A549 (cell line): ENCODE data around the gene NOS3. TPM values are rescaled to one million over a fixed set of nuclear protein-coding genes. Genes with fewer than 3 reads are reported as not detected.

Experiments
- ATAC-seq, 2 experiments: fragments of 200-7000 bp in 1 of 2; fragments of >200 bp in 1 of 2; cut with Nextera tagmentation in 1 of 2; cut with Tn5 transposase in 1 of 2; 3 replicates each; pipeline versions ENCODE4 v1.8.0 to v1.9.1; 2018 to 2020; ENCODE audit warnings: mild to moderate bottlenecking in 1 of 2, moderate library complexity in 1 of 2
- CTCF ChIA-PET: fragments of 300-600 bp; sonication (Branson Sonifier 250); formaldehyde crosslinking; extraction: SDS; loops from one replicate; lab custom pipeline; 2021; ENCODE audit warnings: antibody characterized with exemption, inconsistent platforms; lab: Yijun Ruan, JAX
- POLR2A ChIA-PET: fragments of 350-600 bp; formaldehyde crosslinking; extraction: SDS; loops from one replicate; lab custom pipeline; 2021; ENCODE audit warnings: antibody characterized with exemption, inconsistent platforms; lab: Yijun Ruan, JAX
- DNase-seq, 2 experiments: peaks; one replicate each; pipeline versions ENCODE4 v3.0.0 to v3.0.0-alpha.2; 2011 to 2016; ENCODE audit warnings: low read depth in 1 of 2, low spot score in 1 of 2
- FAIRE-seq: peaks from 2 replicates; lab custom pipeline; 2011; peaks lifted over from hg19 to GRCh38; lab: Jason Lieb, UNC
- H3K27ac ChIP-seq, 2 experiments: fragments of >200 bp; sonication (Bioruptor Twin); formaldehyde crosslinking; 3 replicates each; pipeline ENCODE4 v1.5.1; 2016 to 2017
- H3K4me1 ChIP-seq: fragments of >200 bp; sonication (Bioruptor Twin); formaldehyde crosslinking; 3 replicates; pipeline ENCODE4 v1.6.1; 2016
- H3K4me2 ChIP-seq: fragments of >200 bp; sonication (Bioruptor Twin); formaldehyde crosslinking; 3 replicates; pipeline ENCODE4 v1.6.1; 2016
- H3K4me3 ChIP-seq: fragments of >200 bp; sonication (Bioruptor Twin); formaldehyde crosslinking; 3 replicates; pipeline ENCODE4 v1.5.1; 2016
- H3K9me3 ChIP-seq: fragments of >200 bp; sonication (Bioruptor Twin); formaldehyde crosslinking; 3 replicates; pipeline ENCODE4 v1.6.1; 2016
- BHLHE40 ChIP-seq: IDR thresholded peaks from 2 replicates; pipeline ENCODE4 v1.6.1; 2012; ENCODE audit warnings: low read depth, low read length, inconsistent platforms
- EHF ChIP-seq: fragments of 250-450 bp; sonication (Bioruptor Pico); IDR thresholded peaks from 2 replicates; pipeline ENCODE4 v1.5.0; 2020; ENCODE audit warnings: mild to moderate bottlenecking
- FOSB ChIP-seq: fragments of 250-450 bp; sonication (Bioruptor Pico); IDR thresholded peaks from 2 replicates; pipeline ENCODE4 v1.5.0; 2020; ENCODE audit warnings: mild to moderate bottlenecking, moderate library complexity
- GATA3 ChIP-seq: IDR thresholded peaks from 2 replicates; pipeline ENCODE4 v1.6.1; 2012; ENCODE audit warnings: borderline replicate concordance
- HOXA7 ChIP-seq: fragments of 250-450 bp; sonication (Bioruptor Pico); IDR thresholded peaks from 2 replicates; pipeline ENCODE4 v1.5.0; 2020; ENCODE audit warnings: mild to moderate bottlenecking, moderate library complexity
- JUNB ChIP-seq: fragments of >200 bp; sonication (Bioruptor Twin); formaldehyde crosslinking; IDR thresholded peaks from 2 replicates; pipeline ENCODE4 v1.6.1; 2016
- KDM5A ChIP-seq: fragments of 200-600 bp; sonication (generic); IDR thresholded peaks from 2 replicates; pipeline ENCODE4 v1.6.1; 2016; ENCODE audit warnings: antibody characterized with exemption, mild to moderate bottlenecking
- MAFK ChIP-seq: fragments of 450-650 bp; IDR thresholded peaks from 2 replicates; pipeline ENCODE4 v1.6.1; 2014; ENCODE audit not compliant: partially characterized antibody
- MYC ChIP-seq: IDR thresholded peaks from 2 replicates; pipeline ENCODE4 v1.6.1; 2012; ENCODE audit warnings: mild to moderate bottlenecking, inconsistent platforms, low read length, improper control_type of control experiment, borderline replicate concordance
- PHF8 ChIP-seq: fragments of 200-600 bp; sonication (generic); IDR thresholded peaks from 2 replicates; pipeline ENCODE4 v1.6.1; 2016; ENCODE audit warnings: low read depth, mild to moderate bottlenecking, antibody characterized with exemption, moderate library complexity, borderline replicate concordance
- POLR2AphosphoS2 ChIP-seq: conservative IDR thresholded peaks from 2 replicates; pipeline ENCODE4 v1.6.1; 2012; ENCODE audit warnings: low read length, improper control_type of control experiment, inconsistent platforms
- RARB ChIP-seq: fragments of 250-450 bp; sonication (Bioruptor Pico); IDR thresholded peaks from 2 replicates; pipeline ENCODE4 v1.8.0; 2021; ENCODE audit warnings: mild to moderate bottlenecking, moderate library complexity
- RCOR1 ChIP-seq: fragments of 150-350 bp; IDR thresholded peaks from 2 replicates; pipeline ENCODE4 v1.6.1; 2014; ENCODE audit warnings: antibody characterized with exemption, low read length, low read depth
- RFX5 ChIP-seq: fragments of 450-650 bp; IDR thresholded peaks from 2 replicates; pipeline ENCODE4 v1.7.1; 2014; ENCODE audit warnings: antibody characterized with exemption, mild to moderate bottlenecking, moderate library complexity
- SMC3 ChIP-seq: fragments of >200 bp; sonication (Bioruptor Twin); formaldehyde crosslinking; IDR thresholded peaks from 3 replicates; pipeline ENCODE4 v1.6.1; 2018; ENCODE audit warnings: inconsistent platforms
- SREBF2 ChIP-seq: fragments of 450-650 bp; IDR thresholded peaks from 2 replicates; pipeline ENCODE4 v1.6.1; 2014; ENCODE audit warnings: mild to moderate bottlenecking, moderate library complexity
- ZC3H11A ChIP-seq: fragments of 450-650 bp; IDR thresholded peaks from 2 replicates; pipeline ENCODE4 v1.6.1; 2014; ENCODE audit warnings: antibody characterized with exemption, mild to moderate bottlenecking
- WGBS: methylation state at CpG from one replicate; pipeline ENCODE4 v1.1.6; 2017; ENCODE audit errors: missing lambda C conversion rate; 5-methylcytosine and 5-hydroxymethylcytosine counted together
- polyA plus RNA-seq, 4 experiments: library from polyadenylated mRNA; depleted of rRNA in 3 of 4; stranded (reverse); fragments of >200 nt; fragmentation: RNase III in 1 of 4; extraction: RNeasy Plus Mini Kit Qiagen cat#74134 plus additional on column Dnase treatment in 1 of 4; gene quantifications; 2 replicates in 3 of 4; 3 replicates in 1 of 4; pipeline ENCODE4 v1.2.3, GENCODE V29; 2011 to 2017
- TF ChIP-seq, protein P1 (sequence below): IDR thresholded peaks from 2 replicates; pipeline ENCODE4 v1.6.1; 2012; ENCODE audit warnings: low read depth, borderline replicate concordance
- TF ChIP-seq, protein P2 (sequence below): IDR thresholded peaks from 2 replicates; pipeline ENCODE4 v1.6.1; 2012

The NOS3 gene
- polyA plus RNA-seq, 2 of the 4 experiments (the other 2 are of a cell fraction), result 0.52 to 0.71 TPM

DNA sequence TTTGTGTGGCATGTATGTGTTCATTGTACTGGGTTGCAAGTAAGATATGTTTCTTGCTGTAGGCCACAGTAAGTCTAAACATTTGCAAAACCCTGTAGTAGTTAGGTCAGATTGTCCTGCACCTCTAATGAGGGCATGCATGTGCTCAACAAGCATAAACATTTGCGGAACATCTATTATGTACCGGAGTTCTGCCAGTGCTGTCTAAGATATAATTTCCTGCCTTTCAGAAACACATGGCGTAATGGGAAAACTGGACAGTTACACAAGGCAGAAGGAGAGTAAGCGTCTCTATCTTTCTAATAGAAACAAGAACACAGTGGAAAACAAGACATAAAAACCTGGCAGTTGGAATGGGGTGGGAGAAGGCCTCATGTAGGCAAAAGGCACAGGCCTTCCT is 40.2 kb downstream of the NOS3 start (continued):
- TF ChIP-seq RFX5 (no peak), ZC3H11A (no peak), BHLHE40 (no peak)

DNA sequence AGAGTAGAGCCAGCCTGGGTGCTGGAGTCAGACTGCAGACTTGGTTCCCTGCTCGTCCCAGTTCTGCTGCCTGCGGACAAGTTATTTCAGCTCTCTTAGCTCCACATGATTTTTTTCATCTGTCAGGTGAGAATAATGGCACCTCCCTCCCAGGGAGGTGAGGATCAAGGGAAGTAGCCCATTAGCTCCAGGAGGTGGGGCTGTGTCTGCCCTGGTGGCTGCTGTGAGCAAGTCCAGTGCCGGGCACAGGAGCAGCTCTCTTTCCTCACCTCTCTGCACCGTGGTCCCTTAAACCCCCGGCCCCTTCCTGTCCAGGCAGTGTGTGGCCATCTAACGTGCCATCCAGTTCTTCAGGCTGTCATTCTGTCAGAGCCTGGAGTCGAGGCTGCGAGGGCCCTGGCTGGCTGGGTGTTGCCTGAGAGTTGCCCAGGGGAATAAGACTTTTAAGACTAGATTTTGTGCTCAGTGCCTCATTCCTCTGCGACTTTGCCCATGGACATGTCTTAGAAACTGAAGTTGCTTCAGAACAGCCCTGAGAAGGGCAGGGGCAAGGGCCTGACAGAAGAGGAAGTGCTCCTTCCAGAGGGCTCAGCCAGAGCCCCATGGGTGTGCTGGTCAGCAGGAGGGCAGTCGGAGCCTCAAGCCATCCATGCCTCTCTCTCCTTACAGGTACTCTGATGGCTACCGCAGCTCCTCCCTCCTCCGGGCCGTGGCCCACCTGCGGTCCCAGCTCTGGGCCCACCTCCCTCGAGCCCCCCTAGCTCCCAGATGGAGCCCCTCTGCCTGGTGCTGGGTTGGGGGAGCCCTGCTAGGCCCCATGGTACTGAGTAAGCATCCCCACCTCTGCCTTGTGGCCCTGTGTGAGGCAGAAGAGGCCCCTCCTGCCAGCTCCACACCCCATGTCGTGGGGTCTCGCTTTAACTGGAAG is 42.4 kb downstream of the NOS3 start:
- no peak for ATAC-seq
- H3K4me1 ChIP-seq, result peaks cover 19% of the 10 kb centered on the region
- POLR2A ChIA-PET, result no interaction called here
- TF ChIP-seq RARB (CRISPR knock-in tag) (no peak), RCOR1 (no peak), GATA3 (no peak), FOSB (CRISPR knock-in tag) (no peak), PHF8 (no peak), SMC3 (no peak), KDM5A (no peak), HOXA7 (CRISPR knock-in tag) (no peak), MYC (no peak), ZC3H11A (no peak), JUNB (no peak), SREBF2 (no peak)
- TF ChIP-seq, protein P1, sequence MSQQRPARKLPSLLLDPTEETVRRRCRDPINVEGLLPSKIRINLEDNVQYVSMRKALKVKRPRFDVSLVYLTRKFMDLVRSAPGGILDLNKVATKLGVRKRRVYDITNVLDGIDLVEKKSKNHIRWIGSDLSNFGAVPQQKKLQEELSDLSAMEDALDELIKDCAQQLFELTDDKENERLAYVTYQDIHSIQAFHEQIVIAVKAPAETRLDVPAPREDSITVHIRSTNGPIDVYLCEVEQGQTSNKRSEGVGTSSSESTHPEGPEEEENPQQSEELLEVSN, result no peak
- TF ChIP-seq, protein P2, sequence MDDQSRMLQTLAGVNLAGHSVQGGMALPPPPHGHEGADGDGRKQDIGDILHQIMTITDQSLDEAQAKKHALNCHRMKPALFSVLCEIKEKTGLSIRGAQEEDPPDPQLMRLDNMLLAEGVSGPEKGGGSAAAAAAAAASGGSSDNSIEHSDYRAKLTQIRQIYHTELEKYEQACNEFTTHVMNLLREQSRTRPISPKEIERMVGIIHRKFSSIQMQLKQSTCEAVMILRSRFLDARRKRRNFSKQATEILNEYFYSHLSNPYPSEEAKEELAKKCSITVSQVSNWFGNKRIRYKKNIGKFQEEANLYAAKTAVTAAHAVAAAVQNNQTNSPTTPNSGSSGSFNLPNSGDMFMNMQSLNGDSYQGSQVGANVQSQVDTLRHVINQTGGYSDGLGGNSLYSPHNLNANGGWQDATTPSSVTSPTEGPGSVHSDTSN, result no peak
- no peak overlapping the region for H3K4me3 ChIP-seq
- H3K27ac ChIP-seq, result no peak overlapping the region
- no peak overlapping the region for H3K4me2 ChIP-seq
- no peaks in the 10 kb centered on the region for H3K9me3 ChIP-seq
- CTCF ChIA-PET, result interaction anchor here (0.8 to 5.7 kb wide), 10 partner anchors 8 to 91 kb away, joined by 3 to 34 read pairs (median 4); partner anchors contain the start of gene AGAP3
- 83% methylated on average over 17 of the region's 17 CpGs for WGBS
- DNase-seq, result no peak
- no peak for FAIRE-seq

DNA sequence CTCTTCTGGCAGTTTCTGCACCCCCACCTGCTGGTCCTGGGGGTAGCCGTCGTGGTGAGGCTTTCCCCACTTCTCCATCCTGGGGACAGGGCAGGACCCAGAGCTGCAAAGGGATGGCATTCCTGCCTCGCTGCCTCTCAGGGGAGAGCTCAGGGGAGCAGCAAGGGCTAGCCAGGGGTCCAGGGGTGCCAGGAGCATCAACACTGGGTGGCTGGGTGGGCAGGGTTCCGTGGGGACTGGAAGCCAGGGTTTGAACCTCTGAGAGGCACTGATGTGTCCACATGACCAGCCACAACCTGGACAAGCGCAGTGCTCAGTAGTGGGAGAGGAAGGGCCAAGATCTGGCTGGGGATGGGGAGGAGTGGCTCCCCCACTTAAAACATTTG is 43.0 kb downstream of the NOS3 start:
- no peak overlapping the region for H3K4me2 ChIP-seq
- POLR2A ChIA-PET, result no interaction called here
- 90% methylated on average over 2 of the region's 5 CpGs for WGBS
- ATAC-seq (no peak), FAIRE-seq (no peak)
- no peak overlapping the region for H3K27ac ChIP-seq
- CTCF ChIA-PET, result interaction anchor here (0.8 to 5.7 kb wide), 9 partner anchors 8 to 90 kb away, joined by 3 to 34 read pairs (median 5); partner anchors contain the start of gene AGAP3
- H3K9me3 ChIP-seq, result no peaks in the 10 kb centered on the region
- TF ChIP-seq POLR2AphosphoS2 (no peak), PHF8 (no peak), MAFK (no peak), EHF (no peak)
- TF ChIP-seq, protein P1, result no peak
- TF ChIP-seq, all 56 proteins: peak for 0
- H3K4me3 ChIP-seq, result no peak overlapping the region
- DNase-seq, result no peak
- H3K4me1 ChIP-seq, result peaks cover 25% of the 10 kb centered on the region
